ENCODE data around the gene SPG7. TPM values are rescaled to one million over a fixed set of nuclear protein-coding genes. Genes with fewer than 3 reads are reported as not detected.
A peak's percentile ranks its signal among the peaks of the same experiment; 100 is the strongest.
"Not testable (repeated sequence)": the region's sequence is repeated elsewhere in the genome, so short reads cannot be mapped to it uniquely, and the experiment has no call there.

Gene SPG7
- total and polyA plus RNA-seq, 5 experiments from 2014 or later: 44.8 to 169 (median 58.2) TPM

- Mint-ChIP-seq H3K9me3 (no peaks in the 10 kb centered on the region), H3K4me3 (no peak overlapping the region), H3K27ac (no peak overlapping the region), H3K4me1 (peaks cover 21 to 36% (median 33%) of the 10 kb centered on the region in 4 donors), H3K27me3 (peaks cover 0 to 27% (median 9%) of the 10 kb centered on the region in 5 donors), H3K36me3 (peaks cover 0 to 3% (median 0%) of the 10 kb centered on the region in 3 donors)
- POLR2A ChIA-PET: interaction anchor here (0.9 to 1.1 kb wide), 2 partner anchors 8 to 20 kb away, joined by 3 read pairs; no protein-coding TSS in a partner anchor
- ATAC-seq: no peak
- DNase-seq: no peak
These were observed 61.5 kb downstream of the SPG7 start for GRCh38 chr16:89569506-89570341.

GRCh38 chr16:89570342-89570923 lies 62.2 kb downstream of the SPG7 start:
- ATAC-seq (no peak), DNase-seq (no peak)
- POLR2A ChIA-PET: interaction anchor here (0.9 kb wide), 1 partner anchor 9 kb away, joined by 3 read pairs; no protein-coding TSS in a partner anchor
- H3K36me3 Mint-ChIP-seq: no peaks in the 10 kb centered on the region
- peaks cover 0 to 27% (median 9%) of the 10 kb centered on the region in 5 donors for H3K27me3 Mint-ChIP-seq
- peaks cover 16 to 29% (median 27%) of the 10 kb centered on the region in 4 donors for H3K4me1 Mint-ChIP-seq
- H3K27ac Mint-ChIP-seq: no peak overlapping the region
- no peaks in the 10 kb centered on the region for H3K9me3 Mint-ChIP-seq
- H3K4me3 Mint-ChIP-seq: peak overlapping the region in 1 of 10 donors; percentile 30

- H3K27ac Mint-ChIP-seq, ATAC-seq, H3K9me3 Mint-ChIP-seq, DNase-seq, H3K36me3 Mint-ChIP-seq, POLR2A ChIA-PET, H3K4me3 Mint-ChIP-seq: not testable (repeated sequence)
- H3K4me1 Mint-ChIP-seq: peaks cover 11 to 22% (median 21%) of the 10 kb centered on the region in 4 donors
- peaks cover 0 to 27% (median 9%) of the 10 kb centered on the region in 5 donors for H3K27me3 Mint-ChIP-seq
These were observed 62.9 kb downstream of the SPG7 start for GRCh38 chr16:89570983-89571598.

- Mint-ChIP-seq H3K9me3 (no peaks in the 10 kb centered on the region), H3K4me1 (peaks cover 11 to 18% (median 17%) of the 10 kb centered on the region in 4 donors), H3K4me3 (peak overlapping the region in 3 of 10 donors; percentile 10 to 66 (median 36)), H3K27ac (no peak overlapping the region), H3K27me3 (peaks cover 0 to 27% (median 9%) of the 10 kb centered on the region in 5 donors), H3K36me3 (no peaks in the 10 kb centered on the region)
- DNase-seq: no peak
- no peak for ATAC-seq
- POLR2A ChIA-PET: no interaction called here
These were observed 63.4 kb downstream of the SPG7 start for GRCh38 chr16:89571636-89572035.

GRCh38 chr16:89572073-89572484 lies 63.9 kb downstream of the SPG7 start:
- DNase-seq (no peak), ATAC-seq (peak in 1 of 2 donors; percentile 19)
- POLR2A ChIA-PET: no interaction called here
- peaks cover 0 to 27% (median 9%) of the 10 kb centered on the region in 5 donors for H3K27me3 Mint-ChIP-seq
- H3K9me3 Mint-ChIP-seq: no peaks in the 10 kb centered on the region
- H3K27ac Mint-ChIP-seq: peak overlapping the region in 5 of 10 donors; percentile 35 to 75 (median 68)
- peaks cover 11 to 18% (median 17%) of the 10 kb centered on the region in 4 donors for H3K4me1 Mint-ChIP-seq
- no peaks in the 10 kb centered on the region for H3K36me3 Mint-ChIP-seq
- peak overlapping the region in 4 of 10 donors; percentile 33 to 41 (median 36) for H3K4me3 Mint-ChIP-seq

- H3K9me3 Mint-ChIP-seq: no peaks in the 10 kb centered on the region
- no peak for DNase-seq
- no peak for ATAC-seq
- H3K4me3 Mint-ChIP-seq: peak overlapping the region in 7 of 10 donors; percentile 9 to 65 (median 40)
- peaks cover 9 to 18% (median 16%) of the 10 kb centered on the region in 4 donors for H3K4me1 Mint-ChIP-seq
- peaks cover 1 to 27% (median 9%) of the 10 kb centered on the region in 5 donors for H3K27me3 Mint-ChIP-seq
- POLR2A ChIA-PET: interaction anchor here (0.6 kb wide), 1 partner anchor 247 kb away, joined by 3 read pairs; no protein-coding TSS in a partner anchor
- H3K36me3 Mint-ChIP-seq: no peaks in the 10 kb centered on the region
- H3K27ac Mint-ChIP-seq: peak overlapping the region in 3 of 10 donors; percentile 35 to 75 (median 74)
These were observed 64.4 kb downstream of the SPG7 start for GRCh38 chr16:89572485-89573205.

GRCh38 chr16:89573826-89574680 lies 65.8 kb downstream of the SPG7 start:
- POLR2A ChIA-PET: no interaction called here
- DNase-seq (no peak), ATAC-seq (no peak)
- Mint-ChIP-seq H3K27me3 (peaks cover 3 to 27% (median 9%) of the 10 kb centered on the region in 5 donors), H3K27ac (peak overlapping the region in 1 of 10 donors; percentile 5), H3K9me3 (no peaks in the 10 kb centered on the region), H3K4me3 (peak overlapping the region in 7 of 10 donors; percentile 19 to 71 (median 58)), H3K36me3 (no peaks in the 10 kb centered on the region), H3K4me1 (peaks cover 9 to 18% (median 14%) of the 10 kb centered on the region in 4 donors)

GRCh38 chr16:89574681-89575246 lies 66.6 kb downstream of the SPG7 start:
- H3K4me1 Mint-ChIP-seq: peaks cover 9 to 18% (median 14%) of the 10 kb centered on the region in 4 donors
- H3K4me3 Mint-ChIP-seq: peak overlapping the region; percentile 48 to 72 (median 64)
- no peaks in the 10 kb centered on the region for H3K9me3 Mint-ChIP-seq
- no peaks in the 10 kb centered on the region for H3K36me3 Mint-ChIP-seq
- H3K27me3 Mint-ChIP-seq: peaks cover 3 to 27% (median 9%) of the 10 kb centered on the region in 5 donors
- POLR2A ChIA-PET: interaction anchor here (1.1 to 1.5 kb wide), 2 partner anchors 9 to 13 kb away, joined by 3 to 9 read pairs; no protein-coding TSS in a partner anchor
- DNase-seq (peak in 5 of 10 donors; percentile 30 to 39 (median 34)), ATAC-seq (peak; percentile 59 to 74)
- H3K27ac Mint-ChIP-seq: peak overlapping the region in 1 of 10 donors; percentile 25

- Mint-ChIP-seq H3K27ac (peak within 1 kb of the TSS in 1 of 10 donors; percentile 25), H3K4me1 (peaks cover 9 to 18% (median 14%) of the 10 kb centered on the region in 4 donors), H3K9me3 (no peaks in the 10 kb centered on the region), H3K4me3 (peak within 1 kb of the TSS; percentile 48 to 72 (median 64)), H3K36me3 (no peaks in the 10 kb centered on the region), H3K27me3 (peaks cover 3 to 27% (median 9%) of the 10 kb centered on the region in 5 donors)
- peak; percentile 45 to 48 for ATAC-seq
- POLR2A ChIA-PET: interaction anchor here (1.1 to 1.5 kb wide), 2 partner anchors 10 to 14 kb away, joined by 3 to 9 read pairs; no protein-coding TSS in a partner anchor
- no peak for DNase-seq
These were observed 67.3 kb downstream of the SPG7 start, which contains the start of gene CPNE7 for GRCh38 chr16:89575247-89576152. Gene CPNE7 (plus strand): TSS chr16:89575758. CDS start chr16:89575898, 140 bp downstream.
